Transverse colon (tissue), 4 donors: Measurements from ENCODE around the gene KLF15.

ENCODE experiments used
- CTCF ChIP-seq, 5 experiments: fragments of 200-600 bp in 3 of 5; fragments of 450-650 bp in 2 of 5; sonication (generic) in 3 of 5; IDR thresholded peaks; 1 replicate in 2 of 5; 2 replicates in 3 of 5; pipeline ENCODE4 v1.5.1; 2016 to 2017; ENCODE audit warnings: antibody characterized with exemption in 5 of 5, inconsistent platforms in 3 of 5, mild to moderate bottlenecking in 2 of 5, moderate library complexity in 1 of 5
- EP300 ChIP-seq: sonication (generic); formaldehyde crosslinking; IDR thresholded peaks from one replicate; pipeline ENCODE4 v1.6.1; 2017; ENCODE audit warnings: antibody characterized with exemption, low read depth
- POLR2A ChIP-seq: fragments of 450-650 bp; IDR thresholded peaks from one replicate; pipeline ENCODE4 v1.6.1; 2016; ENCODE audit warnings: antibody characterized with exemption, mild to moderate bottlenecking, moderate library complexity
- POLR2AphosphoS5 ChIP-seq, 3 donors: sonication (generic); formaldehyde crosslinking; IDR thresholded peaks; one replicate each; pipeline ENCODE4 v1.6.1; 2016; ENCODE audit warnings: antibody characterized with exemption in 3 of 3

- TF ChIP-seq CTCF (IDR thresholded peaks at IDR 0.05) (no peak), POLR2A (no peak), POLR2AphosphoS5 (IDR thresholded peaks at IDR 0.05) (no peak), EP300 (no peak)
Observed at GRCh38 chr3:126399756-126400155, 42.5 kb upstream of the KLF15 start.
